K562 (cell line): ENCODE measurements around the gene MADD. TPM values are rescaled to one million over a fixed set of nuclear protein-coding genes. Genes with fewer than 3 reads are reported as not detected.

Experiments used
- AFF4 ChIP-seq: sonication (generic); formaldehyde crosslinking; IDR thresholded peaks from 2 replicates; pipeline ENCODE4 v1.8.0; 2023; ENCODE audit warnings: mild to moderate bottlenecking, missing genetic modification reagents
- BRD9 ChIP-seq: fragments of 450-650 bp; IDR thresholded peaks from 2 replicates; pipeline ENCODE4 v1.6.1; 2018; ENCODE audit warnings: low read depth; ENCODE audit not compliant: partially characterized antibody
- CEBPG ChIP-seq, 3 experiments: fragments of 200-800 bp in 1 of 3; sonication (Bioruptor generic) in 1 of 3; sonication (generic) in 1 of 3; formaldehyde crosslinking in 1 of 3; IDR thresholded peaks in 2 of 3; conservative IDR thresholded peaks in 1 of 3; 2 replicates each; pipeline versions ENCODE4 v1.6.1 to v1.8.0; 2016 to 2022; ENCODE audit warnings: missing compliant biosample characterization in 2 of 3, missing genetic modification characterization in 2 of 3, mild to moderate bottlenecking in 1 of 3, missing genetic modification reagents in 1 of 3
- CREB1 ChIP-seq, 2 experiments: sonication (generic) in 1 of 2; formaldehyde crosslinking in 1 of 2; IDR thresholded peaks; 2 replicates each; pipeline versions ENCODE4 v1.6.1 to v1.8.0; 2012 to 2022; ENCODE audit warnings: inconsistent platforms in 1 of 2, mild to moderate bottlenecking in 1 of 2, missing genetic modification reagents in 1 of 2, moderate library complexity in 1 of 2
- ELF1 ChIP-seq: fragments of 200-800 bp; sonication (Bioruptor generic); IDR thresholded peaks from 2 replicates; pipeline ENCODE4 v1.6.1; 2016; ENCODE audit warnings: missing genetic modification characterization, missing compliant biosample characterization
- HNRNPH1 ChIP-seq: fragments of 200-400 bp; formaldehyde crosslinking; optimal IDR thresholded peaks from 2 replicates; pipeline ENCODE3; 2017; ENCODE audit warnings: low read depth, mild to moderate bottlenecking, low read length, moderate library complexity
- PHB2 ChIP-seq: fragments of 450-650 bp; IDR thresholded peaks from 2 replicates; pipeline ENCODE4 v1.6.1; 2017; ENCODE audit warnings: low read depth
- SIX5 ChIP-seq, 2 experiments: IDR thresholded peaks; 2 replicates each; pipeline ENCODE4 v1.6.1; 2011; ENCODE audit warnings: low read length in 2 of 2, borderline replicate concordance in 1 of 2, low read depth in 1 of 2, mild to moderate bottlenecking in 1 of 2, moderate library complexity in 1 of 2; ENCODE audit not compliant: insufficient read depth in 1 of 2
- ZNF175 ChIP-seq: fragments of 200-800 bp; sonication (Bioruptor generic); IDR thresholded peaks from 2 replicates; pipeline ENCODE4 v1.6.1; 2016; ENCODE audit warnings: low read depth, mild to moderate bottlenecking, missing genetic modification characterization, missing compliant biosample characterization
- ZNF232 ChIP-seq: sonication (generic); formaldehyde crosslinking; IDR thresholded peaks from 2 replicates; pipeline ENCODE4 v1.8.0; 2022; ENCODE audit warnings: mild to moderate bottlenecking, missing genetic modification reagents
- polyA plus RNA-seq, 8 experiments: library from polyadenylated mRNA; depleted of rRNA in 4 of 8; stranded (reverse) in 5 of 8; unstranded in 3 of 8; fragments of >200 nt; fragmentation: Nextera tagmentation in 2 of 8; fragmentation: Illumina TruSeq in 1 of 8; extraction: Ambion mirVana in 2 of 8; extraction: Trizol in 1 of 8; gene quantifications; 2 replicates each; pipeline versions ENCODE4 v1.2.1 to v1.2.3, GENCODE V29; 2011 to 2014; ENCODE audit warnings: inconsistent platforms in 1 of 8, missing spikeins in 1 of 8
- total RNA-seq, 7 experiments: library from RNA; depleted of rRNA in 6 of 7; stranded (reverse); fragments of >200 nt in 6 of 7; fragmentation: Illumina TruSeq in 2 of 7; extraction: Trizol in 2 of 7; gene quantifications; 2 replicates each; pipeline versions ENCODE4 v1.2.1 to v1.2.3, GENCODE V29; 2011 to 2021; ENCODE audit warnings: low replicate concordance in 1 of 7
- TF ChIP-seq, protein P1 (sequence below), 2 experiments: fragments of 450-650 bp in 1 of 2; sonication (generic) in 1 of 2; formaldehyde crosslinking in 1 of 2; IDR thresholded peaks; 2 replicates each; pipeline versions ENCODE4 v1.7.1 to v1.9.0; 2016 to 2022; ENCODE audit warnings: inconsistent platforms in 1 of 2, mild to moderate bottlenecking in 1 of 2, missing genetic modification reagents in 1 of 2
- TF ChIP-seq, protein P2 (sequence below): sonication (generic); formaldehyde crosslinking; IDR thresholded peaks from 2 replicates; pipeline ENCODE4 v1.8.0; 2023; ENCODE audit warnings: mild to moderate bottlenecking, missing genetic modification reagents

MADD gene
- total and polyA plus RNA-seq, 9 of the 15 experiments (the other 6 are each of a cell fraction or from before 2014, with no cell fraction given): 0.68 to 57.6 (median 33.6) TPM

- TF ChIP-seq BRD9 (no peak), AFF4 (CRISPR knock-in tag) (no peak), CEBPG (CRISPR knock-in tag; IDR thresholded peaks at IDR 0.05) (no peak), CEBPG (tag; conservative IDR thresholded peaks at IDR 0.05 in 1 of 2, IDR thresholded peaks at IDR 0.05 in 1 of 2) (no peak), CREB1 (IDR thresholded peaks at IDR 0.05) (no peak), CREB1 (CRISPR knock-in tag; IDR thresholded peaks at IDR 0.05) (0 out of 2 replicates have a peak, but pooled peaks have one; percentile 33), ZNF232 (CRISPR knock-in tag) (peak; percentile 55; the same call in 1 of the 2 replicates), ELF1 (tag) (no peak), SIX5 (IDR thresholded peaks at IDR 0.05; ENCODE audit: borderline replicate concordance in 1 of 2, insufficient read depth in 1 of 2, low read depth in 1 of 2, low read length in 2 of 2) (no peak), PHB2 (peak; percentile 7; the same call in 1 of the 2 replicates), HNRNPH1 (no peak), ZNF175 (CRISPR knock-in tag) (no peak)
- TF ChIP-seq, protein P1, sequence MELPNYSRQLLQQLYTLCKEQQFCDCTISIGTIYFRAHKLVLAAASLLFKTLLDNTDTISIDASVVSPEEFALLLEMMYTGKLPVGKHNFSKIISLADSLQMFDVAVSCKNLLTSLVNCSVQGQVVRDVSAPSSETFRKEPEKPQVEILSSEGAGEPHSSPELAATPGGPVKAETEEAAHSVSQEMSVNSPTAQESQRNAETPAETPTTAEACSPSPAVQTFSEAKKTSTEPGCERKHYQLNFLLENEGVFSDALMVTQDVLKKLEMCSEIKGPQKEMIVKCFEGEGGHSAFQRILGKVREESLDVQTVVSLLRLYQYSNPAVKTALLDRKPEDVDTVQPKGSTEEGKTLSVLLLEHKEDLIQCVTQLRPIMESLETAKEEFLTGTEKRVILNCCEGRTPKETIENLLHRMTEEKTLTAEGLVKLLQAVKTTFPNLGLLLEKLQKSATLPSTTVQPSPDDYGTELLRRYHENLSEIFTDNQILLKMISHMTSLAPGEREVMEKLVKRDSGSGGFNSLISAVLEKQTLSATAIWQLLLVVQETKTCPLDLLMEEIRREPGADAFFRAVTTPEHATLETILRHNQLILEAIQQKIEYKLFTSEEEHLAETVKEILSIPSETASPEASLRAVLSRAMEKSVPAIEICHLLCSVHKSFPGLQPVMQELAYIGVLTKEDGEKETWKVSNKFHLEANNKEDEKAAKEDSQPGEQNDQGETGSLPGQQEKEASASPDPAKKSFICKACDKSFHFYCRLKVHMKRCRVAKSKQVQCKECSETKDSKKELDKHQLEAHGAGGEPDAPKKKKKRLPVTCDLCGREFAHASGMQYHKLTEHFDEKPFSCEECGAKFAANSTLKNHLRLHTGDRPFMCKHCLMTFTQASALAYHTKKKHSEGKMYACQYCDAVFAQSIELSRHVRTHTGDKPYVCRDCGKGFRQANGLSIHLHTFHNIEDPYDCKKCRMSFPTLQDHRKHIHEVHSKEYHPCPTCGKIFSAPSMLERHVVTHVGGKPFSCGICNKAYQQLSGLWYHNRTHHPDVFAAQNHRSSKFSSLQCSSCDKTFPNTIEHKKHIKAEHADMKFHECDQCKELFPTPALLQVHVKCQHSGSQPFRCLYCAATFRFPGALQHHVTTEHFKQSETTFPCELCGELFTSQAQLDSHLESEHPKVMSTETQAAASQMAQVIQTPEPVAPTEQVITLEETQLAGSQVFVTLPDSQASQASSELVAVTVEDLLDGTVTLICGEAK (IDR thresholded peaks at IDR 0.05): no peak
- TF ChIP-seq, protein P1 (CRISPR knock-in tag; IDR thresholded peaks at IDR 0.05): no peak
- TF ChIP-seq, protein P2, sequence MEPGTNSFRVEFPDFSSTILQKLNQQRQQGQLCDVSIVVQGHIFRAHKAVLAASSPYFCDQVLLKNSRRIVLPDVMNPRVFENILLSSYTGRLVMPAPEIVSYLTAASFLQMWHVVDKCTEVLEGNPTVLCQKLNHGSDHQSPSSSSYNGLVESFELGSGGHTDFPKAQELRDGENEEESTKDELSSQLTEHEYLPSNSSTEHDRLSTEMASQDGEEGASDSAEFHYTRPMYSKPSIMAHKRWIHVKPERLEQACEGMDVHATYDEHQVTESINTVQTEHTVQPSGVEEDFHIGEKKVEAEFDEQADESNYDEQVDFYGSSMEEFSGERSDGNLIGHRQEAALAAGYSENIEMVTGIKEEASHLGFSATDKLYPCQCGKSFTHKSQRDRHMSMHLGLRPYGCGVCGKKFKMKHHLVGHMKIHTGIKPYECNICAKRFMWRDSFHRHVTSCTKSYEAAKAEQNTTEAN: 0 out of 2 replicates have a peak, but pooled peaks have one; percentile 59
Observed at GRCh38 chr11:47377571-47378009, 107.7 kb downstream of the MADD start (continued).
